ENCODE measurements around the gene P4HA2.

GRCh38 chr5:132260714-132261551 is 33.3 kb upstream of the P4HA2 start:
- TF ChIP-seq, protein P1, sequence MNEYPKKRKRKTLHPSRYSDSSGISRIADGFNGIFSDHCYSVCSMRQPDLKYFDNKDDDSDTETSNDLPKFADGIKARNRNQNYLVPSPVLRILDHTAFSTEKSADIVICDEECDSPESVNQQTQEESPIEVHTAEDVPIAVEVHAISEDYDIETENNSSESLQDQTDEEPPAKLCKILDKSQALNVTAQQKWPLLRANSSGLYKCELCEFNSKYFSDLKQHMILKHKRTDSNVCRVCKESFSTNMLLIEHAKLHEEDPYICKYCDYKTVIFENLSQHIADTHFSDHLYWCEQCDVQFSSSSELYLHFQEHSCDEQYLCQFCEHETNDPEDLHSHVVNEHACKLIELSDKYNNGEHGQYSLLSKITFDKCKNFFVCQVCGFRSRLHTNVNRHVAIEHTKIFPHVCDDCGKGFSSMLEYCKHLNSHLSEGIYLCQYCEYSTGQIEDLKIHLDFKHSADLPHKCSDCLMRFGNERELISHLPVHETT (CRISPR knock-in tag; conservative IDR thresholded peaks at IDR 0.05 in 1 of 2, IDR thresholded peaks at IDR 0.05 in 1 of 2): no peak
- TF ChIP-seq TCF3 (CRISPR knock-in tag; IDR thresholded peaks at IDR 0.05): no peak
- TF ChIP-seq NR2C2 (CRISPR knock-in tag; IDR thresholded peaks at IDR 0.05): no peak
- no peak for TF ChIP-seq NR2C2 (tag; IDR thresholded peaks at IDR 0.05)
- TF ChIP-seq MCM5 (IDR thresholded peaks at IDR 0.05; ENCODE audit: low read depth): no peak
- no peak for TF ChIP-seq FOXO4 (CRISPR knock-in tag; IDR thresholded peaks at IDR 0.05)

All from K562 (cell line).